ENCODE results near the gene HNRNPK. TPM values are rescaled to one million over a fixed set of nuclear protein-coding genes. Genes with fewer than 3 reads are reported as not detected.

The HNRNPK gene
- total RNA-seq, 6 experiments from 2014 or later, result 520 to 678 (median 632) TPM

DNA sequence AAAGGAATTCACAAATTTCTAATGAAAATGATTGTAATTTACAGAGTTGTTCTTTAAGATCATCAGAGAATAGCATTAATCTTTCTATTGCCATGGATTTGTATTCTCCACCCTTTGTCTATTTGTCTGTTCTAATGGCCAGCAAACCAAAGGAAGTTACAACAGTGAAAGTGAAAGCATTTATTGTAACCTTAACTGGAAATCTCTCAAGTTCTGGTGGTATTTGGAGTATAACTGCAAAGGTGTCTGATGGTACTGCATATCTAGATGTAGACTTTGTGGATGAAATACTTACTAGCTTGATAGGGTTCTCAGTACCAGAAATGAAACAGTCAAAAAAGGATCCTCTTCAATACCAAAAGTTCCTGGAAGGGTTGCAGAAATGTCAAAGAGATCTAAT, 22.3 kb upstream of the HNRNPK start:
- no peaks in the 10 kb centered on the region for H3K9me3 Mint-ChIP-seq
- H3K36me3 Mint-ChIP-seq (ENCODE audit: low read depth), result peaks cover 11% of the 10 kb centered on the region
- no peak overlapping the region for H3K4me3 Mint-ChIP-seq
- H3K4me1 Mint-ChIP-seq (ENCODE audit: low read depth), result no peaks in the 10 kb centered on the region
- TF ChIP-seq, protein P1, sequence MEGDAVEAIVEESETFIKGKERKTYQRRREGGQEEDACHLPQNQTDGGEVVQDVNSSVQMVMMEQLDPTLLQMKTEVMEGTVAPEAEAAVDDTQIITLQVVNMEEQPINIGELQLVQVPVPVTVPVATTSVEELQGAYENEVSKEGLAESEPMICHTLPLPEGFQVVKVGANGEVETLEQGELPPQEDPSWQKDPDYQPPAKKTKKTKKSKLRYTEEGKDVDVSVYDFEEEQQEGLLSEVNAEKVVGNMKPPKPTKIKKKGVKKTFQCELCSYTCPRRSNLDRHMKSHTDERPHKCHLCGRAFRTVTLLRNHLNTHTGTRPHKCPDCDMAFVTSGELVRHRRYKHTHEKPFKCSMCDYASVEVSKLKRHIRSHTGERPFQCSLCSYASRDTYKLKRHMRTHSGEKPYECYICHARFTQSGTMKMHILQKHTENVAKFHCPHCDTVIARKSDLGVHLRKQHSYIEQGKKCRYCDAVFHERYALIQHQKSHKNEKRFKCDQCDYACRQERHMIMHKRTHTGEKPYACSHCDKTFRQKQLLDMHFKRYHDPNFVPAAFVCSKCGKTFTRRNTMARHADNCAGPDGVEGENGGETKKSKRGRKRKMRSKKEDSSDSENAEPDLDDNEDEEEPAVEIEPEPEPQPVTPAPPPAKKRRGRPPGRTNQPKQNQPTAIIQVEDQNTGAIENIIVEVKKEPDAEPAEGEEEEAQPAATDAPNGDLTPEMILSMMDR (IDR thresholded peaks at IDR 0.05), result no peak
- H3K27me3 Mint-ChIP-seq (ENCODE audit: insufficient read depth), result no peaks in the 10 kb centered on the region
- DNase-seq, result no peak
- H3K27ac Mint-ChIP-seq, result no peak overlapping the region

DNA sequence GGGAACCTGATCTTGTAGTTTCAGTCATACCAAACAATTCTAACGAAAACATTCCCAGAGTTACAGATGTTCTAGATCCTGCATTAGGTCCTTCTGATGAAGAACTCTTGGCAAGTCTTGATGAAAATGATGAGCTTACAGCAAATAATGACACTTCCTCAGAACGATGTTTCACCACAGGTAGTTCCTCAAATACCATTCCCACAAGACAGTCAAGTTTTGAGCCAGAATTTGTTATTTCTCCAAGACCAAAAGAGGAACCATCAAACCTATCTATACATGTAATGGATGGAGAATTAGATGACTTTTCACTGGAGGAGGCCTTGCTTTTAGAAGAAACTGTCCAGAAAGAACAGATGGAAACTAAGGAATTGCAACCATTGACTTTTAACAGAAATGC, 21.6 kb upstream of the HNRNPK start:
- H3K27ac Mint-ChIP-seq, result no peak overlapping the region
- TF ChIP-seq, protein P1 (IDR thresholded peaks at IDR 0.05), result no peak
- peaks cover 11% of the 10 kb centered on the region for H3K36me3 Mint-ChIP-seq (ENCODE audit: low read depth)
- no peaks in the 10 kb centered on the region for H3K27me3 Mint-ChIP-seq (ENCODE audit: insufficient read depth)
- DNase-seq, result no peak
- H3K9me3 Mint-ChIP-seq, result no peaks in the 10 kb centered on the region
- H3K4me3 Mint-ChIP-seq, result no peak overlapping the region
- H3K4me1 Mint-ChIP-seq (ENCODE audit: low read depth), result no peaks in the 10 kb centered on the region

DNA sequence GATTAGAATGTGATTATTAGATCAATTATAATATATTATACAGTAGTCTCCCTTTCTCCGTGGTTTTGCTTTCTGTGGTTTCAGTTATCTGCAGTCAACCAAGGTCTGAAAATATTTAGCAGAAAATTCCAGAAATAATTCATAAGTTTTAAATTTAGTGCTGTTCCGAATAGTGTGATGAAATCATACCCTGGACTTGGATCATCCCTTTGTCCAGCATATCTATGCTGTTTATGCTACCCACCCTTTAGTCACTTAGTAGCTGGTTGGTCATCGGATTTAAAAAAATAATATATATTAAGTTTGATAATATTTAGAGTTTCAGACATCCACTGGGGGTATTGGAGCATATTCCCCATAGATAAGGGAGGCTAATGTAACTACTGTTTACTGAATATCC, 20.2 kb upstream of the HNRNPK start:
- Mint-ChIP-seq H3K4me3 (no peak overlapping the region), H3K9me3 (no peaks in the 10 kb centered on the region), H3K27ac (no peak overlapping the region), H3K36me3 (ENCODE audit: low read depth) (peaks cover 11% of the 10 kb centered on the region), H3K27me3 (ENCODE audit: insufficient read depth) (no peaks in the 10 kb centered on the region), H3K4me1 (ENCODE audit: low read depth) (no peaks in the 10 kb centered on the region)
- TF ChIP-seq, protein P1 (IDR thresholded peaks at IDR 0.05), result no peak
- DNase-seq, result no peak

DNA sequence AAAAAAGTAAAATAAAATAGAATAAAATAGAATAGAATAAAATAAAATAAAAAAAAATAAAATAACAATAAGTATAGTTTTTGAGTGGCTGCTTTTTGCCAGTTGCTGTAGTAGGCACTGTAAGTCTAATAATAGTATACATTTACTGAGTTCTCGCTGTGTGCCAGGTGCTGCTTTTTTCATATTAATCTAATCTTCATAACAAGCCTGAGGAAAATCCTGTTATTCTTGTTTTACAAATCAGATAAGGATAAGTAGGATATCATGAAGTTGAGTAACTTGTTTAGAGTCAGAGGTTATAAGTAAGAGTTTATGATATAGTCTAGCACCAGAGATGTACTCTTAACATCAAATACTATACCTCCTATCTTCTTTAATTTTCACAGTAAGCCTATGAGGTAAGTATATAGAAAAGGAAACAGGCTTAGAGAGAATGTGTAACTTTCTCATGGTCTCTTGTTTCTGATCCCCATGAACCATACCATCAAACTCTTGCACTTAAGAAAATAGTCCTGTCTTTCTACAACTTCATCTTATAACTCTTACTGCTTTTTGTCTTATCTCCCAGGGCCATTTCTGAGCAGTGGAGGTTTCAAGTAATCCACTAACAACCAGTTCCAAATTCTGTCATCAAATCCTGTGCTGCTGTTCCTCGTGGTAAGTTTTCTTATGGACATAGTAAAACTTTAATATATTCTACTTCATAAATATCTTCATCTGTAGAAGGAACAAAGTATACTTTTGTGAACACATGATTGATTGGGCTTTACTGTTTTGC, 19.3 kb upstream of the HNRNPK start:
- Mint-ChIP-seq H3K4me3 (no peak overlapping the region), H3K9me3 (no peaks in the 10 kb centered on the region)
- DNase-seq, result no peak

DNA sequence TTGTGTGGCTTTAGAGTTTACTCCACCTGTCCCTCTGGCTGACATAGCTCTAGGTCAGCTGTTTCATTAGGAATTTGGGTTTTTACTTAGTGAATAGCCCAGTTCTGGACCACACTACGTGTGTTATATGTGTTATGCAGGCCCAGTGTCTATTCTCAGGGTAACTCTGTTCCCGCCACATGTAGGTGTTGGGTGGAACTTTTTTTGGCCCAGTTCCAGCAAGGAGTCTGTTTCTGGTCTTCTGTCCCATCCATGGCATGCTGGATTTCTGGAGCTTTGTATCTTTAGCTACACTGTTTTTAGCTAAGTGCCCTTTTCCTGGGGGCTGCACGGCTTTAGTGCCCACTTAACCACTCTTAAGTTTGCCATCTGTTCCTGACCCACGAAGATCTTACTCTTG, 16.1 kb upstream of the HNRNPK start:
- no peaks in the 10 kb centered on the region for H3K9me3 Mint-ChIP-seq
- no peak overlapping the region for H3K4me3 Mint-ChIP-seq
- H3K27ac Mint-ChIP-seq, result no peak overlapping the region
- TF ChIP-seq, protein P1 (IDR thresholded peaks at IDR 0.05), result no peak
- DNase-seq, result no peak
- 0 out of 2 replicates have a peak, but pooled peaks cover 3% of the 10 kb centered on the region for H3K27me3 Mint-ChIP-seq (ENCODE audit: insufficient read depth)
- H3K4me1 Mint-ChIP-seq (ENCODE audit: low read depth), result peaks cover 16% of the 10 kb centered on the region
- H3K36me3 Mint-ChIP-seq (ENCODE audit: low read depth), result peaks cover 8% of the 10 kb centered on the region

More for the DNA sequence above, 19.3 kb upstream of the HNRNPK start:
- TF ChIP-seq, protein P1 (IDR thresholded peaks at IDR 0.05), result no peak
- H3K36me3 Mint-ChIP-seq (ENCODE audit: low read depth), result peaks cover 11% of the 10 kb centered on the region
- no peaks in the 10 kb centered on the region for H3K4me1 Mint-ChIP-seq (ENCODE audit: low read depth)
- 0 out of 2 replicates have a peak, but pooled peaks cover 3% of the 10 kb centered on the region for H3K27me3 Mint-ChIP-seq (ENCODE audit: insufficient read depth)
- H3K27ac Mint-ChIP-seq, result no peak overlapping the region
